ENCODE measurements around the gene RBM47.

RBM47 gene

GRCh38 chr4:40594261-40595178 lies 35.1 kb downstream of the RBM47 start:
- H3K27ac ChIP-seq = no peak overlapping the region
- H3K27me3 ChIP-seq (replicated peaks) = no peaks in the 10 kb centered on the region
- in situ Hi-C loops (cut with HindIII; ENCODE audit: low pct_ligation_motif_present, low sequenced_read_pairs) = no loop called here
- H3K4me3 ChIP-seq (ENCODE audit: low read depth, low read length) = no peak overlapping the region
- DNase-seq = peak; percentile 40
- TF ChIP-seq CTCF (IDR thresholded peaks at IDR 0.05; ENCODE audit: low read depth, low read length, missing control alignments) = no peak
- no peaks in the 10 kb centered on the region for H3K36me3 ChIP-seq (replicated peaks)

- Histone ChIP-seq H3K27ac (no peak overlapping the region), H3K27me3 (replicated peaks) (no peaks in the 10 kb centered on the region), H3K4me3 (ENCODE audit: low read depth, low read length) (no peak overlapping the region), H3K36me3 (replicated peaks) (no peaks in the 10 kb centered on the region)
- in situ Hi-C loops (cut with HindIII; ENCODE audit: low pct_ligation_motif_present, low sequenced_read_pairs) = no loop called here
- TF ChIP-seq CTCF (IDR thresholded peaks at IDR 0.05; ENCODE audit: low read depth, low read length, missing control alignments) = no peak
- DNase-seq = no peak
Measured at GRCh38 chr4:40592034-40592433, 37.6 kb downstream of the RBM47 start.

GRCh38 chr4:40587826-40588225 lies 41.8 kb downstream of the RBM47 start:
- TF ChIP-seq CTCF (IDR thresholded peaks at IDR 0.05; ENCODE audit: low read depth, low read length, missing control alignments) = no peak
- H3K27ac ChIP-seq = no peak overlapping the region
- H3K4me3 ChIP-seq (ENCODE audit: low read depth, low read length) = no peak overlapping the region
- no peaks in the 10 kb centered on the region for H3K36me3 ChIP-seq (replicated peaks)
- in situ Hi-C loops (cut with HindIII; ENCODE audit: low pct_ligation_motif_present, low sequenced_read_pairs) = no loop called here
- H3K27me3 ChIP-seq (replicated peaks) = peaks cover 5% of the 10 kb centered on the region
- peak; percentile 19 for DNase-seq

- TF ChIP-seq CTCF (IDR thresholded peaks at IDR 0.05; ENCODE audit: low read depth, low read length, missing control alignments) = no peak
- no peak overlapping the region for H3K27ac ChIP-seq
- DNase-seq = no peak
- in situ Hi-C loops (cut with HindIII; ENCODE audit: low pct_ligation_motif_present, low sequenced_read_pairs) = no loop called here
- peaks cover 5% of the 10 kb centered on the region for H3K27me3 ChIP-seq (replicated peaks)
- H3K4me3 ChIP-seq (ENCODE audit: low read depth, low read length) = no peak overlapping the region
- no peaks in the 10 kb centered on the region for H3K36me3 ChIP-seq (replicated peaks)
Measured at GRCh38 chr4:40587351-40587750, 42.3 kb downstream of the RBM47 start.

- Histone ChIP-seq H3K27ac (no peak overlapping the region), H3K4me3 (ENCODE audit: low read depth, low read length) (no peak overlapping the region), H3K36me3 (replicated peaks) (no peaks in the 10 kb centered on the region), H3K27me3 (replicated peaks) (peaks cover 5% of the 10 kb centered on the region)
- no peak for TF ChIP-seq CTCF (IDR thresholded peaks at IDR 0.05; ENCODE audit: low read depth, low read length, missing control alignments)
- in situ Hi-C loops (cut with HindIII; ENCODE audit: low pct_ligation_motif_present, low sequenced_read_pairs) = no loop called here
- DNase-seq = no peak
Measured at GRCh38 chr4:40586729-40587128, 42.9 kb downstream of the RBM47 start.
